Endothelial cell of umbilical vein (primary cell): Measurements from ENCODE around the gene RARS1. TPM values are rescaled to one million over a fixed set of nuclear protein-coding genes. Genes with fewer than 3 reads are reported as not detected.

Experiments
- BruUV-seq: library from RNA; stranded (reverse); fragments of 400-500 nt; replicated peaks from 2 replicates; lab custom pipeline; 2021; lab: Mats Ljungman, UMichigan
- CTCF ChIA-PET: fragments of 300-600, 350-600 bp; sonication (Branson Sonifier 250); formaldehyde crosslinking; loops from one replicate; lab custom pipeline; 2021; ENCODE audit warnings: antibody characterized with exemption, inconsistent platforms; lab: Charles Lee
- POLR2A ChIA-PET: fragments of 300-600, 350-600 bp; sonication (Branson Sonifier 250); formaldehyde crosslinking; loops from one replicate; lab custom pipeline; 2021; ENCODE audit warnings: antibody characterized with exemption, inconsistent platforms; lab: Charles Lee
- DNase-seq: peaks from one replicate; pipeline ENCODE4 v3.0.0-alpha.2; 2011; ENCODE audit warnings: low read depth, low spot score
- FAIRE-seq: peaks from 2 replicates; lab custom pipeline; 2011; peaks lifted over from hg19 to GRCh38; lab: Jason Lieb, UNC
- H2AFZ ChIP-seq: 2 replicates; pipeline ENCODE4 v1.6.0; 2012; ENCODE audit warnings: low read depth, low read length, control low read depth, inconsistent platforms
- H3K27ac ChIP-seq: 2 replicates; pipeline ENCODE4 v1.5.1; 2011; ENCODE audit warnings: low read depth, mild to moderate bottlenecking, control low read depth, low read length, moderate library complexity; ENCODE audit not compliant: insufficient read depth
- H3K27me3 ChIP-seq, 2 experiments: 2 replicates each; pipeline versions ENCODE4 v1.6.0 to v1.6.1; 2011; ENCODE audit warnings: low read length in 2 of 2, mixed read lengths in 1 of 2; ENCODE audit not compliant: control insufficient read depth in 2 of 2, insufficient read depth in 2 of 2
- H3K36me3 ChIP-seq, 2 experiments: 2 replicates in 1 of 2; 3 replicates in 1 of 2; pipeline ENCODE4 v1.5.1; 2011; ENCODE audit warnings: low read length in 2 of 2, mild to moderate bottlenecking in 1 of 2, moderate library complexity in 1 of 2; ENCODE audit not compliant: control insufficient read depth in 2 of 2, insufficient read depth in 2 of 2; ENCODE audit errors: extremely low read depth in 1 of 2
- H3K4me1 ChIP-seq: 3 replicates; pipeline ENCODE4 v1.5.1; 2011; ENCODE audit warnings: mild to moderate bottlenecking, low read length; ENCODE audit not compliant: control insufficient read depth, insufficient read depth; ENCODE audit errors: extremely low read depth
- H3K4me2 ChIP-seq: 2 replicates; pipeline ENCODE4 v1.6.1; 2011; ENCODE audit warnings: low read length, control low read depth, mixed read lengths; ENCODE audit not compliant: insufficient read depth
- H3K4me3 ChIP-seq, 3 experiments: fragments of 200-600 bp in 1 of 3; sonication (generic), shearing (Covaris generic) in 1 of 3; replicated peaks in 1 of 3; 2 replicates each; pipeline ENCODE4 v1.5.1; 2011 to 2016; ENCODE audit warnings: control low read depth in 3 of 3, low read length in 3 of 3, mild to moderate bottlenecking in 2 of 3, inconsistent platforms in 1 of 3, low read depth in 1 of 3, moderate library complexity in 1 of 3; ENCODE audit not compliant: insufficient read depth in 1 of 3
- H3K79me2 ChIP-seq: 2 replicates; pipeline ENCODE4 v1.6.0; 2012; ENCODE audit warnings: low read length, inconsistent platforms; ENCODE audit not compliant: control insufficient read depth, insufficient read depth
- H3K9ac ChIP-seq: replicated peaks from 2 replicates; pipeline ENCODE3; 2011; ENCODE audit warnings: low read length, control low read depth; ENCODE audit not compliant: insufficient read depth; ENCODE audit errors: extremely low read depth
- H3K9me1 ChIP-seq: replicated peaks from 3 replicates; pipeline ENCODE4 v1.6.0; 2011; ENCODE audit warnings: mild to moderate bottlenecking, low read length; ENCODE audit not compliant: control insufficient read depth, insufficient read depth; ENCODE audit errors: extremely low read depth
- H3K9me3 ChIP-seq: replicated peaks from 2 replicates; pipeline ENCODE4 v1.5.1; 2012; ENCODE audit warnings: low read length, inconsistent platforms; ENCODE audit not compliant: control insufficient read depth, insufficient read depth
- H4K20me1 ChIP-seq: replicated peaks from 2 replicates; pipeline ENCODE3; 2011; ENCODE audit warnings: mild to moderate bottlenecking, low read length; ENCODE audit not compliant: control insufficient read depth, insufficient read depth; ENCODE audit errors: extremely low read depth
- CTCF ChIP-seq, 2 donors: IDR thresholded peaks; 1 replicate in 1 of 2; 2 replicates in 1 of 2; pipeline ENCODE4 v1.5.1; 2011; ENCODE audit warnings: low read length in 2 of 2, mild to moderate bottlenecking in 2 of 2, moderate library complexity in 2 of 2, control low read depth in 1 of 2, inconsistent platforms in 1 of 2, low read depth in 1 of 2; ENCODE audit not compliant: insufficient read depth in 1 of 2; ENCODE audit errors: extremely low read depth in 1 of 2
- EZH2 ChIP-seq: IDR thresholded peaks from 2 replicates; pipeline ENCODE4 v1.6.1; 2012; ENCODE audit warnings: borderline replicate concordance, low read depth, mild to moderate bottlenecking, moderate library complexity, low read length, inconsistent platforms; ENCODE audit not compliant: severe bottlenecking
- FOS ChIP-seq: IDR thresholded peaks from 2 replicates; pipeline ENCODE4 v1.6.1; 2011; ENCODE audit warnings: mild to moderate bottlenecking, low read length, moderate library complexity, borderline replicate concordance; ENCODE audit not compliant: insufficient read depth
- GATA2 ChIP-seq: IDR thresholded peaks from 2 replicates; pipeline ENCODE4 v1.7.0; 2011; ENCODE audit warnings: low read depth, mild to moderate bottlenecking, moderate library complexity, mixed read lengths, low read length; ENCODE audit not compliant: insufficient read length, insufficient read depth
- JUN ChIP-seq: IDR thresholded peaks from 2 replicates; pipeline ENCODE4 v1.6.1; 2011; ENCODE audit warnings: borderline replicate concordance, low read depth; ENCODE audit not compliant: insufficient read length, insufficient read depth
- MAX ChIP-seq: IDR thresholded peaks from 2 replicates; pipeline ENCODE4 v1.6.1; 2011; ENCODE audit not compliant: insufficient read depth, insufficient read length
- MYC ChIP-seq: IDR thresholded peaks from one replicate; pipeline ENCODE4 v1.6.1; 2011; ENCODE audit warnings: mild to moderate bottlenecking, low read depth, low read length
- POLR2A ChIP-seq: IDR thresholded peaks from 2 replicates; pipeline ENCODE4 v1.6.1; 2012; ENCODE audit warnings: low read depth, mild to moderate bottlenecking, control low read depth, low read length
- POLR2AphosphoS5 ChIP-seq: IDR thresholded peaks from 2 replicates; pipeline ENCODE4 v1.6.1; 2012; ENCODE audit warnings: low read depth, mild to moderate bottlenecking, control low read depth, low read length, moderate library complexity; ENCODE audit not compliant: insufficient read depth
- dilution Hi-C: fragments of 300-500 bp; cut with MboI; formaldehyde crosslinking; loops from one replicate; pipeline ENCODE4 v1.15.0; 2019; ENCODE audit warnings: low sequenced_read_pairs; ENCODE audit not compliant: extremely low pct_ligation_motif_present
- intact Hi-C: fragments of 100-400 bp; cut with micrococcal nuclease; formaldehyde crosslinking; loops from one replicate; pipeline ENCODE4 v1.10.0; 2022
- polyA plus RNA-seq, 4 experiments: library from polyadenylated mRNA; depleted of rRNA in 3 of 4; stranded (reverse) in 3 of 4; unstranded in 1 of 4; fragments of >200 nt; gene quantifications; 2 replicates each; pipeline versions ENCODE4 v1.2.1 to v1.2.3, GENCODE V29; 2011 to 2012; ENCODE audit warnings: missing spikeins in 1 of 4
- total RNA-seq: library from RNA; stranded (reverse); gene quantifications from 2 replicates; pipeline ENCODE4 v1.2.3, GENCODE V29; 2021

RARS1 gene
- total and polyA plus RNA-seq, 2 donors (not counting 3 experiments of a cell fraction or from before 2014, with no cell fraction given) = 28.0 to 104 TPM

- Histone ChIP-seq H3K9me3 (no peaks in the 10 kb centered on the region), H3K4me1 (no peaks in the 10 kb centered on the region), H3K27ac (no peak overlapping the region), H2AFZ (no peak overlapping the region), H3K4me3 (no peak overlapping the region), H3K79me2 (peaks cover 54% of the 10 kb centered on the region), H3K36me3 (peaks cover 3 to 23% of the 10 kb centered on the region in 2 experiments), H3K4me2 (no peak overlapping the region), H3K9ac (no peak overlapping the region), H3K9me1 (no peaks in the 10 kb centered on the region), H4K20me1 (peaks cover 14% of the 10 kb centered on the region), H3K27me3 (no peaks in the 10 kb centered on the region)
- intact Hi-C loops (loop anchor here (5.0 kb wide), 1 partner anchor 75 kb away; the partner anchor contains the start of gene RARS1), dilution Hi-C loops (no loop called here)
- ChIA-PET POLR2A (no interaction called here), CTCF (no interaction called here)
- no peak for DNase-seq
- FAIRE-seq = no peak
- TF ChIP-seq FOS (no peak), POLR2A (no peak), POLR2AphosphoS5 (no peak), JUN (no peak), MYC (no peak), GATA2 (no peak), MAX (no peak), CTCF (IDR thresholded peaks at IDR 0.05; ENCODE audit: extremely low read depth in 1 of 2, insufficient read depth in 1 of 2, low read depth in 1 of 2, low read length in 2 of 2) (no peak), EZH2 (no peak)
- BruUV-seq = no TSS peak
These were observed 76.0 kb downstream of the RARS1 start for GRCh38 chr5:168562279-168562678.
